Measurements from ENCODE around the gene IFNAR1.
"Not testable (repeated sequence)": the region's sequence is repeated elsewhere in the genome, so short reads cannot be mapped to it uniquely, and the experiment has no call there.

The IFNAR1 gene

DNA sequence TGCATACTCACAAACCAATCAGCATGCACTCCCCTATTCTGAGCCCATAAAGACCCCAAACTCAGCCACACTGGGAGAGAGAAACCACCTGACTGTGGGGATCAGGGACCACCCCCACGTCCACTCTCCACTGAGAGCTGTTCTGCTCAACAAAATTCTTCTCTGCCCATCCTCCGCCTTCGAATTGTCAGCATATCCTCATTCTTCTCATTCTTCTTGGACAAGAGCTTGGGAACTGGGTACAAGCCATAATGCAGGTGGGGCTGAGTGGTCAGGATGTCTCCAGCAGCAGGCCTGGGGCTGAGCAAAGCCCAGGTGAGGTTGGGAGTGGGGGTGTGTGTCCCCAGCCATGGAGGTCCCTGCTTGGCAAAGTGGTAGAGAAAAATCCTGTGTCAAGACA, 43.8 kb downstream of the IFNAR1 start:
- DNase-seq (ENCODE audit: insufficient read length): no peak
- no peak for FAIRE-seq
- TF ChIP-seq TAF1 (IDR thresholded peaks at IDR 0.05; ENCODE audit: borderline replicate concordance, low read depth, low read length): no peak
- no peak for TF ChIP-seq POLR2AphosphoS5 (IDR thresholded peaks at IDR 0.05; ENCODE audit: low read depth, low read length)
- TF ChIP-seq POLR2A (IDR thresholded peaks at IDR 0.05; ENCODE audit: low read depth, low read length): no peak

DNA sequence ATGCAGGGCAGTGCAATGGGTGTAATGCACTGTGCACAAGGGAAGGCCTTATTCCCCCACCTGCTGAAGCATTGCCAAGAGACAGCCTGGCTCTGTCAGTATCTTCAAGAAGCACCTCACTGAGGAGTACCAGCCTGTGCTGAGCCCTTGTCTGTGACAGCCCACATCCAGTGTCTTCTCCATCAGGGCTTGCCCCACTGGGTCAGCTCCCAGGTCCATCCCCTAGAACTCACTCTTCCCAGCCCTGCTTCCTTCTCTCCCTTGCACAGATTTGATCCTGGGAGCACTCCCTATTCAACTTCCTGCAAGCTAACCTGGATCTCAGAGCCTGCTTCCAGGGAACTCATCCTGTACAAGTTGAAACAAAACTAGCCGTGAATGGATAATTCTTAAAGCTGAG, 44.8 kb downstream of the IFNAR1 start:
- TF ChIP-seq POLR2A (IDR thresholded peaks at IDR 0.05; ENCODE audit: low read depth, low read length) (no peak), TAF1 (IDR thresholded peaks at IDR 0.05; ENCODE audit: borderline replicate concordance, low read depth, low read length) (no peak), POLR2AphosphoS5 (IDR thresholded peaks at IDR 0.05; ENCODE audit: low read depth, low read length) (no peak)
- DNase-seq (ENCODE audit: insufficient read length): no peak
- no peak for FAIRE-seq

DNA sequence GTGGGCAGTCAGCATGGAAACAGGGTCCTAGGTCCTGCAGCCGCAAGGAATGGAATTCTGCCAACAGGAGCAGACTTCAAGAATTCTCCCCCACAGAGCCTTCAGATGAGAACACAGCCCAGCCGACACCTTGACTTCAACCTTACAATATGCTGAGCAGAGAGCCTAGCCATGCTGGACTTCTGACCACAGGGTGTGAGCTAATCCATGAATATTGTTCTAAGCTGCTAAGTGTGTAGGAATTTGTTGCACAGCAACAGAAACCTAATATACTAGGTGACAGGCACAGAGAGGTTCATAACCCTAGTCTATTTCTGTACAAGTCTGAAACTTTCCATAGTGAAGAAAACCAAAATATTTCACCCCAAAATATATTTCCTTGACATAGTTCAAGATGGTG, 45.5 kb downstream of the IFNAR1 start:
- TF ChIP-seq POLR2A (IDR thresholded peaks at IDR 0.05; ENCODE audit: low read depth, low read length) (no peak), TAF1 (IDR thresholded peaks at IDR 0.05; ENCODE audit: borderline replicate concordance, low read depth, low read length) (no peak), POLR2AphosphoS5 (IDR thresholded peaks at IDR 0.05; ENCODE audit: low read depth, low read length) (no peak)
- DNase-seq (ENCODE audit: insufficient read length) (no peak), FAIRE-seq (peak; percentile 24)

DNA sequence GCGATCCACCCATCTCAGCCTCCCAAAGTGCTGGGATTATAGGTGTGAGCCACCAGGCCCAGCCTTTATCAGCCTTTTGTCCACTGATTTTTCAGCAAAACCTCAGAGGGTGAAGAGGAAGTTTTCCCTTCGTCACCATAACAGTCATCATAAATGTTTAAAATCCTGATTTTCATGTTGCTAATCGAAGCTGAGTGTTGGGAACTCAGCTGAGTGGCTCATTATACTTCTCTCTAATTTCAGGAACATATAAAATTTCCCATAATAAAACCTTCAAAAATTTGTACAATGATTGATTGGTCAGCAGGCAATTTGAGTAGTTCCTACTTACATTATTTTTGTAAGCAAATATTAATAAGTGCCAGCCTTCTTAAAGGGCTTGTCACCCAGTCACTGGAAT, 46.6 kb downstream of the IFNAR1 start:
- FAIRE-seq: no peak

DNA sequence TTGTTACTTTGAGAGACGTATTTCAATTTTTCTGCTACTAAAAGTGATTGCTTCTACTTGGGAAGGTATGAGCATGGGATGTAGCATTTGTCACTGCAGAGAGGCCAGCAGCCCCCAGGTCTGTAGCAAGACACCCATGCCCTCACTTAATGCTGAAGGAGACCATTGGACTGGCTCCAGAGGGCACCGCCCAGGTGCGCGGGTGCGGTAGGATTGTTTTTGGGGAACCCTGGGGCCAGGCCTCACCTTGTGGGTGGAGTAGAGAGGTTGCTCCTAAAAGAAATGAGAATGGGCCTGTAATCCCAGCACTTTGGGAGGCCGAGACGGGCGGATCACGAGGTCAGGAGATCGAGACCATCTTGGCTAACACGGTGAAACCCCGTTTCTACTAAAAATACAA, 47.8 kb downstream of the IFNAR1 start:
- DNase-seq (ENCODE audit: insufficient read length): no peak
- no peak for FAIRE-seq
- TF ChIP-seq POLR2AphosphoS5 (IDR thresholded peaks at IDR 0.05; ENCODE audit: low read depth, low read length) (no peak), TAF1 (IDR thresholded peaks at IDR 0.05; ENCODE audit: borderline replicate concordance, low read depth, low read length) (no peak), POLR2A (IDR thresholded peaks at IDR 0.05; ENCODE audit: low read depth, low read length) (no peak)

More for the DNA sequence above, 46.6 kb downstream of the IFNAR1 start:
- no peak for DNase-seq (ENCODE audit: insufficient read length)
- TF ChIP-seq POLR2AphosphoS5 (IDR thresholded peaks at IDR 0.05; ENCODE audit: low read depth, low read length) (no peak), TAF1 (IDR thresholded peaks at IDR 0.05; ENCODE audit: borderline replicate concordance, low read depth, low read length) (no peak), POLR2A (IDR thresholded peaks at IDR 0.05; ENCODE audit: low read depth, low read length) (no peak)

DNA sequence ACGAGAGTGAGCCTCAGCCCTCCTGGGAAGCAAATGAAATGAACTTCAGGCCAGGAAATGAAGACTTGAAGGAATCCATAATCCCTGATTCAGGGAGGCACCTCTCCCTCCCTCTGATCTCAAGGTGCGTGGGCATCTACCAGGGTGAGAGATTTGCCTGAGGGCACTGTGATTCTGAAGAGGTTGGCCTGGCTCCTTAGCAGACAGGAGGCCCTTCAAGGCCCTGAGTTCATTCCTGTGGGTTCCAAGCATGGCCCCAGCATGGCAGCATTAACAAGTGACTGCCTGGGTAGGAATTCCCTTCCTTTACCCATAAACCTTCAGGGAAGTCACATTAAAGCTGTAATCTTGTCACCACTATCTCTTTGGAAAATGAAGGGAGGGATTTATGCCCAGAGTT, 48.7 kb downstream of the IFNAR1 start:
- TF ChIP-seq TAF1 (IDR thresholded peaks at IDR 0.05; ENCODE audit: borderline replicate concordance, low read depth, low read length) (no peak), POLR2A (IDR thresholded peaks at IDR 0.05; ENCODE audit: low read depth, low read length) (no peak), POLR2AphosphoS5 (IDR thresholded peaks at IDR 0.05; ENCODE audit: low read depth, low read length) (no peak)
- DNase-seq (ENCODE audit: insufficient read length): no peak
- no peak for FAIRE-seq

DNA sequence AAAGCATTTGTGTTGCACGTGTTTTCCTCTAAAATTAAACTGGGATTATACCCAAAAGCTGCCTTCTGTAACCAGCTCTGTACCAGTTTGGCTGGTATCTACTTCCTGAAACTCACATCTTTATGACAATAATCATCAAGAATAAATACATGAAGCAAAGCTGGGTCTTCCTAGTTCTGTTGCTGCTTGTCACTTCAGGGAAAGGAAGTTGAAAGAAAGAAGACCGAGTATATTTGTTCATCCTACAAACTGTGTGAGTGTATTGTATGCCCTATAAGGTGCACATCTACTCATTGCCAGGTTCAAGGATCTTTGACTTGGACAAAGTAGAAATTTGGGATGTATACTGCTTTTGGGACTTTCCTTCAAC, 49.3 kb downstream of the IFNAR1 start:
- no peak for DNase-seq (ENCODE audit: insufficient read length)
- TF ChIP-seq POLR2AphosphoS5 (IDR thresholded peaks at IDR 0.05; ENCODE audit: low read depth, low read length) (no peak), TAF1 (IDR thresholded peaks at IDR 0.05; ENCODE audit: borderline replicate concordance, low read depth, low read length) (no peak), POLR2A (IDR thresholded peaks at IDR 0.05; ENCODE audit: low read depth, low read length) (no peak)
- FAIRE-seq: no peak

DNA sequence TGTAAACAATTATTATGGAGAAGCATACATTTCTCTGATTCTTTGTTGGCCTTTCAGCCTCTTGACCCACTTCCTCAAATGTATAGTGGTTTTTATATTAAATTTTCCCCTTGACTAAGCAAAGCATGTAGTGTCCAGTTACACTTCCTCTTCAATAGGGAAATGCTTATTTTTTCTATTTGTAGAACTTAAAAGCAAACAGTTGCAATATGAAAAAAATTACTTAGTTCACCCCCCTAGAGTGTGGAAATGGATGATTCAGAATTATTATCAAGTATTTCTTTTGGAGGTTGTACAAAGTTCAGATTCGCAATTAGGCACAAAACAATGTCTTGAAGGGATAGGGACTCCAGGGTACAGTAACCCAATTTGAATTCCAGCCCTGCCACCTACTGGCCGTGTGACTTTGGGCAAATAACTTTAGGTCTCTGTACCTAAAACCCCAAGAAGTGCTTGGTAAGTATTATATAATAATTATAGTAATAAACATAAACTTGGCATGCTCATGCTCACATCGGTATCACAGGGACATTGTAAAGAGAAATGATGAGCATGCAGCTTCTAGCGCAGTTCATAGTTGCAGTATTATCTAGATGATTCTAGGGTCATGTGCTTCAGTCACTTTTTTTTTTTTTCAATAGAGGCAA, 49.8 kb downstream of the IFNAR1 start:
- DNase-seq (ENCODE audit: insufficient read length) (no peak), FAIRE-seq (peak; percentile 73)

DNA sequence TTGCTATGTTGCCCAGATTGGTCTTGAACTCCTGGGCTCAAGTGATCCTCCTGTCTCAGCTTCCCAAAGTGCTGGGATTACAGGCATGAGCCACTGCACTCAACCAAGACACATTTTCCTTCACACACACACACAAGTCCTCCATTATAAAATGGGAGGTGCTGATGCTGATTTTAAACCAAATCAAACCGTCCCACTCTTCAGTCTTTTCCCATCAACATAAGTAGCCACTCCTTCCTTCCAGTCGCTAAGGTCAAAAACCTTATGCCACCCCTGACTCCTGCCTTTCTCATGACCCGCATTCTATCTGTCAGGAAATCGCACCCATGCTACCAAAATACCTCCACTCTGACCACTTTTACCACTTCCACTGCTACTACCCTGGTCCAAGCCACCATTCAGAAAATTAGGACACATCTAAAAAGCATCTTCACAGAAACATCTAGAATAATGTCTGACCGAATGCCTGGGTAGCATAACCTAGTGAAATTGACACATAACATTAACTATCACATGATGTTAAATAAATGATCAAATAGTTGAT, 50.4 kb downstream of the IFNAR1 start:
- FAIRE-seq: peak; percentile 14
- DNase-seq (ENCODE audit: insufficient read length): no peak
- TF ChIP-seq POLR2AphosphoS5 (IDR thresholded peaks at IDR 0.05; ENCODE audit: low read depth, low read length) (no peak), TAF1 (IDR thresholded peaks at IDR 0.05; ENCODE audit: borderline replicate concordance, low read depth, low read length) (no peak), POLR2A (IDR thresholded peaks at IDR 0.05; ENCODE audit: low read depth, low read length) (no peak)

More for the DNA sequence above, 49.8 kb downstream of the IFNAR1 start:
- TF ChIP-seq TAF1 (IDR thresholded peaks at IDR 0.05; ENCODE audit: borderline replicate concordance, low read depth, low read length): no peak
- TF ChIP-seq POLR2AphosphoS5 (IDR thresholded peaks at IDR 0.05; ENCODE audit: low read depth, low read length): no peak
- no peak for TF ChIP-seq POLR2A (IDR thresholded peaks at IDR 0.05; ENCODE audit: low read depth, low read length)

DNA sequence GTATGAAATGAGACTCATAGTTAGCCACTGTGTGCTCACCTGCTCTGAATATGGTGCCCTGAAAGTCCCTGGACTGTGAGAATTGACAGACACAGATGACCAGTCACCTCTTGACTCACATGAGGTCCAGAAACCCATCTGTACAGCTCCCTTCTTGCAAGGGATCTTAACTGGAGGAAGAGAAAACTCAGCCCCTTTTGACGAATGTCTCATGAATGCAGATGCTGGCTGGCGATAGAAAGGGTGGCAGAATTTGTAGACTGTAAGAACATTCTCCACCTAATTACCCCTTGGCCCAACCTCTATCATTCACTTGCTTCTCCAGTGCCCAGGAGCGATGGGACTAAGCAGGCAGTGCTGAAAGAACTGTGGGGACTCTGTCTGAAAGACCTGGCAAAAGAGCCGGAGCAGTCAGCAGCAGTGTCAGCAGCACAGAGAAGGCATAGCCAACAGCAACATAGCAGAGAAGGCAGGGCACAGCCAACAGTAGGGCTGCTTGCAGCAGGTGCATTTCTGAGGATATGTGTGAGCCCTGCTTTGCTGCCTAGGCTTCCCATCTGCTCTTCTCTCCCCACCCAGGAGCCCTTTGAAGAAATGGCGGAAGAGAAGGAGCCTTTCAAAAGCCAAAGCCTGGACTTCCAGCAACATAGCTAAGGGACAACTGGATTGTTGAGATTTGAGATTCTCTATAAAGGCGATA, 52.6 kb downstream of the IFNAR1 start:
- DNase-seq (ENCODE audit: insufficient read length) (no peak), FAIRE-seq (no peak)

DNA sequence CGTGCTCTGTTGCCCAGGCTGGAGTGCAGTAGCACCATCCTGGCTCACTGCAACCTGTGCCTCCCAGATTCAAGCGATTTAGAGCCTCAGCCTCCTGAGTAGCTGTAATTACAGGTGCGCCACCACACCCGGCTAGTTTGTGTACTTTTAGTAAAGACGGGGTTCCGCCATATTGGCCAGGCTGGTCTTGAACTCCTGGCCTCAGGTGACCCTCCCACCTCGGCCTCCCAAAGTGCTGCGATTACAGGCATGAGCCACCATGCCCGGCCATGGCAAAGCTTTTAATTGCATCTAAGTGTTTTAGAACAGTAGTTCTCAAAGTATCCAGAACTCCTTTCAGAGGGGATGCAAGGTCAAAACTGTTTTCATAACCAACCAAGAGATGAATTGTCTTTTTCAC, 53.3 kb downstream of the IFNAR1 start:
- no peak for FAIRE-seq

More for the DNA sequence above, 52.6 kb downstream of the IFNAR1 start:
- TF ChIP-seq POLR2AphosphoS5 (IDR thresholded peaks at IDR 0.05; ENCODE audit: low read depth, low read length): no peak
- no peak for TF ChIP-seq TAF1 (IDR thresholded peaks at IDR 0.05; ENCODE audit: borderline replicate concordance, low read depth, low read length)
- no peak for TF ChIP-seq POLR2A (IDR thresholded peaks at IDR 0.05; ENCODE audit: low read depth, low read length)

DNA sequence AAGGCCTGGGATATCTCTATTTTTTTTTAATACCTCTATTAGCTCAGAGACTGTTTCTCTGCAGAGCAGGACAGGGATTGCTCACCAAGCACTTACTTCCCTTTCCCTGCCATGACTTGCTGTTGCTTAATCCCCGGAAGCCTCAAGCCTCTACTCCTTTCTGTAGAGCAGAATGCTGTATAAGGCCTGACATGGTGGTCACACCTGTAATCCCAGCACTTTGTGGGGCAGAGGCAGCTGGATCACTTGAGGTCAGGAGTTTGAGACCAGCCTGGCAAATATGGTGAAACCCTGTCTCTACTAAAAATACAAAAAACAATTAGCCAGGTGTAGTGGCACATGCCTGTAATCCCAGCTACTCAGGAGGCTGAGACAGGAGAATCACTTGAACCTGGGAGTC, 55.2 kb downstream of the IFNAR1 start:
- not testable (repeated sequence) for FAIRE-seq

More for the DNA sequence above, 53.3 kb downstream of the IFNAR1 start:
- TF ChIP-seq TAF1 (IDR thresholded peaks at IDR 0.05; ENCODE audit: borderline replicate concordance, low read depth, low read length) (no peak), POLR2A (IDR thresholded peaks at IDR 0.05; ENCODE audit: low read depth, low read length) (no peak), POLR2AphosphoS5 (IDR thresholded peaks at IDR 0.05; ENCODE audit: low read depth, low read length) (no peak)
- DNase-seq (ENCODE audit: insufficient read length): no peak

More for the DNA sequence above, 55.2 kb downstream of the IFNAR1 start:
- not testable (repeated sequence) for DNase-seq (ENCODE audit: insufficient read length)
